ENCODE results near the gene OPA1. TPM values are rescaled to one million over a fixed set of nuclear protein-coding genes. Genes with fewer than 3 reads are reported as not detected.

OPA1 gene
- total and polyA plus RNA-seq, 4 donors: 51.9 to 124 (median 88.3) TPM

GRCh38 chr3:193711523-193711963 lies 118.5 kb downstream of the OPA1 start:
- WGBS (ENCODE audit: insufficient coverage): 28% methylated on average over 6 of the region's 9 CpGs
- Histone ChIP-seq H3K27me3 (ENCODE audit: control insufficient read depth, insufficient read depth, low read length) (peaks cover 6% of the 10 kb centered on the region), H3K4me3 (ENCODE audit: low read depth, low read length) (no peak overlapping the region), H3K36me3 (ENCODE audit: control insufficient read depth, insufficient read depth, low read length) (no peaks in the 10 kb centered on the region), H3K4me1 (ENCODE audit: control insufficient read depth, insufficient read depth, low read length) (peaks cover 22% of the 10 kb centered on the region), H3K27ac (ENCODE audit: low read depth, low read length) (peak overlapping the region; percentile 81), H3K9me3 (ENCODE audit: control insufficient read depth, insufficient read depth, low read length) (peaks cover 7% of the 10 kb centered on the region)
- DNase-seq (ENCODE audit: low read depth in 4 of 6, low spot score in 6 of 6): peak in 1 of 6 donors; percentile 31

- peaks cover 22% of the 10 kb centered on the region for H3K4me1 ChIP-seq (ENCODE audit: control insufficient read depth, insufficient read depth, low read length)
- no peak overlapping the region for H3K4me3 ChIP-seq (ENCODE audit: low read depth, low read length)
- H3K36me3 ChIP-seq (ENCODE audit: control insufficient read depth, insufficient read depth, low read length): no peaks in the 10 kb centered on the region
- 67% methylated on average over 12 of the region's 19 CpGs for WGBS (ENCODE audit: insufficient coverage)
- peak overlapping the region; percentile 81 for H3K27ac ChIP-seq (ENCODE audit: low read depth, low read length)
- DNase-seq (ENCODE audit: low read depth in 4 of 6, low spot score in 6 of 6): peak in 2 of 6 donors; percentile 21 to 42
- H3K9me3 ChIP-seq (ENCODE audit: control insufficient read depth, insufficient read depth, low read length): peaks cover 7% of the 10 kb centered on the region
- peaks cover 6% of the 10 kb centered on the region for H3K27me3 ChIP-seq (ENCODE audit: control insufficient read depth, insufficient read depth, low read length)
Measured at GRCh38 chr3:193711964-193712598, 119.1 kb downstream of the OPA1 start.

GRCh38 chr3:193712938-193713337 lies 119.9 kb downstream of the OPA1 start:
- Histone ChIP-seq H3K36me3 (ENCODE audit: control insufficient read depth, insufficient read depth, low read length) (no peaks in the 10 kb centered on the region), H3K4me1 (ENCODE audit: control insufficient read depth, insufficient read depth, low read length) (peaks cover 22% of the 10 kb centered on the region), H3K27ac (ENCODE audit: low read depth, low read length) (no peak overlapping the region), H3K9me3 (ENCODE audit: control insufficient read depth, insufficient read depth, low read length) (peaks cover 7% of the 10 kb centered on the region), H3K27me3 (ENCODE audit: control insufficient read depth, insufficient read depth, low read length) (peaks cover 6% of the 10 kb centered on the region), H3K4me3 (ENCODE audit: low read depth, low read length) (no peak overlapping the region)
- 99% methylated on average over 5 of the region's 5 CpGs for WGBS (ENCODE audit: insufficient coverage)
- DNase-seq (ENCODE audit: low read depth in 4 of 6, low spot score in 6 of 6): no peak

- no peak overlapping the region for H3K4me3 ChIP-seq (ENCODE audit: low read depth, low read length)
- no peak overlapping the region for H3K27ac ChIP-seq (ENCODE audit: low read depth, low read length)
- 75% methylated on average over 4 of the region's 4 CpGs for WGBS (ENCODE audit: insufficient coverage)
- H3K27me3 ChIP-seq (ENCODE audit: control insufficient read depth, insufficient read depth, low read length): peaks cover 6% of the 10 kb centered on the region
- peaks cover 22% of the 10 kb centered on the region for H3K4me1 ChIP-seq (ENCODE audit: control insufficient read depth, insufficient read depth, low read length)
- H3K36me3 ChIP-seq (ENCODE audit: control insufficient read depth, insufficient read depth, low read length): no peaks in the 10 kb centered on the region
- H3K9me3 ChIP-seq (ENCODE audit: control insufficient read depth, insufficient read depth, low read length): peaks cover 7% of the 10 kb centered on the region
- DNase-seq (ENCODE audit: low read depth in 4 of 6, low spot score in 6 of 6): no peak
Measured at GRCh38 chr3:193714523-193715137, 121.6 kb downstream of the OPA1 start.

- no peak for DNase-seq (ENCODE audit: low read depth in 4 of 6, low spot score in 6 of 6)
- H3K4me1 ChIP-seq (ENCODE audit: control insufficient read depth, insufficient read depth, low read length): peaks cover 13% of the 10 kb centered on the region
- H3K36me3 ChIP-seq (ENCODE audit: control insufficient read depth, insufficient read depth, low read length): no peaks in the 10 kb centered on the region
- H3K27me3 ChIP-seq (ENCODE audit: control insufficient read depth, insufficient read depth, low read length): peaks cover 1% of the 10 kb centered on the region
- H3K4me3 ChIP-seq (ENCODE audit: low read depth, low read length): no peak overlapping the region
- 65% methylated on average over 2 of the region's 4 CpGs for WGBS (ENCODE audit: insufficient coverage)
- H3K27ac ChIP-seq (ENCODE audit: low read depth, low read length): no peak overlapping the region
- H3K9me3 ChIP-seq (ENCODE audit: control insufficient read depth, insufficient read depth, low read length): peaks cover 10% of the 10 kb centered on the region
Measured at GRCh38 chr3:193716150-193716549, 123.1 kb downstream of the OPA1 start.

- DNase-seq (ENCODE audit: low read depth in 4 of 6, low spot score in 6 of 6): no peak
Measured at GRCh38 chr3:193719735-193720134, 126.7 kb downstream of the OPA1 start.

GRCh38 chr3:193720169-193720568 lies 127.2 kb downstream of the OPA1 start:
- no CpG with 5 or more reads among the region's 3 CpGs for WGBS (ENCODE audit: insufficient coverage)
- Histone ChIP-seq H3K9me3 (ENCODE audit: control insufficient read depth, insufficient read depth, low read length) (peaks cover 3% of the 10 kb centered on the region), H3K36me3 (ENCODE audit: control insufficient read depth, insufficient read depth, low read length) (no peaks in the 10 kb centered on the region), H3K27me3 (ENCODE audit: control insufficient read depth, insufficient read depth, low read length) (no peaks in the 10 kb centered on the region), H3K4me3 (ENCODE audit: low read depth, low read length) (no peak overlapping the region), H3K27ac (ENCODE audit: low read depth, low read length) (no peak overlapping the region), H3K4me1 (ENCODE audit: control insufficient read depth, insufficient read depth, low read length) (no peaks in the 10 kb centered on the region)
- DNase-seq (ENCODE audit: low read depth in 4 of 6, low spot score in 6 of 6): no peak

More at GRCh38 chr3:193719735-193720134, 126.7 kb downstream of the OPA1 start:
- Histone ChIP-seq H3K4me1 (ENCODE audit: control insufficient read depth, insufficient read depth, low read length) (no peaks in the 10 kb centered on the region), H3K27ac (ENCODE audit: low read depth, low read length) (no peak overlapping the region), H3K36me3 (ENCODE audit: control insufficient read depth, insufficient read depth, low read length) (no peaks in the 10 kb centered on the region), H3K27me3 (ENCODE audit: control insufficient read depth, insufficient read depth, low read length) (no peaks in the 10 kb centered on the region), H3K9me3 (ENCODE audit: control insufficient read depth, insufficient read depth, low read length) (peaks cover 6% of the 10 kb centered on the region), H3K4me3 (ENCODE audit: low read depth, low read length) (no peak overlapping the region)
- 100% methylated on average over 1 of the region's 7 CpGs for WGBS (ENCODE audit: insufficient coverage)

- no peak overlapping the region for H3K27ac ChIP-seq (ENCODE audit: low read depth, low read length)
- 83% methylated on average over 2 of the region's 3 CpGs for WGBS (ENCODE audit: insufficient coverage)
- peaks cover 3% of the 10 kb centered on the region for H3K9me3 ChIP-seq (ENCODE audit: control insufficient read depth, insufficient read depth, low read length)
- H3K36me3 ChIP-seq (ENCODE audit: control insufficient read depth, insufficient read depth, low read length): no peaks in the 10 kb centered on the region
- H3K27me3 ChIP-seq (ENCODE audit: control insufficient read depth, insufficient read depth, low read length): no peaks in the 10 kb centered on the region
- peaks cover 6% of the 10 kb centered on the region for H3K4me1 ChIP-seq (ENCODE audit: control insufficient read depth, insufficient read depth, low read length)
- DNase-seq (ENCODE audit: low read depth in 4 of 6, low spot score in 6 of 6): no peak
- no peak overlapping the region for H3K4me3 ChIP-seq (ENCODE audit: low read depth, low read length)
Measured at GRCh38 chr3:193722566-193722965, 129.6 kb downstream of the OPA1 start.

GRCh38 chr3:193727089-193727488 lies 134.1 kb downstream of the OPA1 start:
- H3K36me3 ChIP-seq (ENCODE audit: control insufficient read depth, insufficient read depth, low read length): no peaks in the 10 kb centered on the region
- no peaks in the 10 kb centered on the region for H3K9me3 ChIP-seq (ENCODE audit: control insufficient read depth, insufficient read depth, low read length)
- no peak overlapping the region for H3K27ac ChIP-seq (ENCODE audit: low read depth, low read length)
- no peak for DNase-seq (ENCODE audit: low read depth in 4 of 6, low spot score in 6 of 6)
- H3K27me3 ChIP-seq (ENCODE audit: control insufficient read depth, insufficient read depth, low read length): no peaks in the 10 kb centered on the region
- peaks cover 16% of the 10 kb centered on the region for H3K4me1 ChIP-seq (ENCODE audit: control insufficient read depth, insufficient read depth, low read length)
- 59% methylated on average over 5 of the region's 6 CpGs for WGBS (ENCODE audit: insufficient coverage)
- H3K4me3 ChIP-seq (ENCODE audit: low read depth, low read length): no peak overlapping the region
